HCT116 (cell line): ENCODE measurements around the gene MAGEF1.

ENCODE experiments used
- ATF3 ChIP-seq: IDR thresholded peaks from 2 replicates; pipeline ENCODE4 v1.6.1; 2012
- CBX3 ChIP-seq: IDR thresholded peaks from 2 replicates; pipeline ENCODE4 v1.6.1; 2012; ENCODE audit warnings: low read depth
- CEBPB ChIP-seq: IDR thresholded peaks from 2 replicates; pipeline ENCODE4 v1.6.1; 2012; ENCODE audit warnings: low read depth
- CTCF ChIP-seq, 3 experiments: fragments of 200-600 bp in 1 of 3; sonication (generic) in 1 of 3; IDR thresholded peaks in 2 of 3; conservative IDR thresholded peaks in 1 of 3; 2 replicates each; pipeline ENCODE4 v1.5.1; 2012 to 2017; ENCODE audit warnings: low read depth in 2 of 3, low read length in 2 of 3, antibody characterized with exemption in 1 of 3, borderline replicate concordance in 1 of 3, control low read depth in 1 of 3, mild to moderate bottlenecking in 1 of 3, mixed read lengths in 1 of 3, mixed run types in 1 of 3, moderate library complexity in 1 of 3; ENCODE audit not compliant: insufficient read depth in 1 of 3
- EZH2 ChIP-seq: fragments of 200-600 bp; sonication (generic); IDR thresholded peaks from 2 replicates; pipeline ENCODE4 v1.6.1; 2017; ENCODE audit warnings: antibody characterized with exemption, mixed run types
- EZH2phosphoT487 ChIP-seq: fragments of 200-600 bp; IDR thresholded peaks from 2 replicates; pipeline ENCODE4 v1.6.1; 2018; ENCODE audit warnings: antibody characterized with exemption, borderline replicate concordance
- POLR2A ChIP-seq: IDR thresholded peaks from 2 replicates; pipeline ENCODE4 v1.7.0; 2011; ENCODE audit warnings: borderline replicate concordance; ENCODE audit not compliant: insufficient read depth, insufficient read length; ENCODE audit errors: extremely low read depth
- POLR2AphosphoS5 ChIP-seq: IDR thresholded peaks from 2 replicates; pipeline ENCODE4 v1.6.1; 2011; ENCODE audit warnings: mild to moderate bottlenecking, low read depth, low read length, moderate library complexity
- RAD21 ChIP-seq: IDR thresholded peaks from 2 replicates; pipeline ENCODE4 v1.6.1; 2012; ENCODE audit warnings: low read depth, mild to moderate bottlenecking
- REST ChIP-seq: IDR thresholded peaks from 2 replicates; pipeline ENCODE4 v1.6.1; 2012; ENCODE audit warnings: low read depth
- SP1 ChIP-seq: IDR thresholded peaks from 2 replicates; pipeline ENCODE4 v1.6.1; 2012; ENCODE audit warnings: low read depth
- SRF ChIP-seq: IDR thresholded peaks from 2 replicates; pipeline ENCODE4 v1.6.1; 2012; ENCODE audit warnings: low read depth
- ZBTB33 ChIP-seq: IDR thresholded peaks from 2 replicates; pipeline ENCODE4 v1.6.1; 2011; ENCODE audit warnings: mild to moderate bottlenecking, low read length, moderate library complexity; ENCODE audit not compliant: insufficient replicate concordance; ENCODE audit errors: extremely low read depth
- ZFX ChIP-seq: fragments of 450-650 bp; IDR thresholded peaks from 2 replicates; pipeline ENCODE4 v1.6.1; 2017

GRCh38 chr3:184674626-184675025 is 37.2 kb downstream of the MAGEF1 start:
- TF ChIP-seq CTCF (IDR thresholded peaks at IDR 0.05 in 2 of 3, conservative IDR thresholded peaks at IDR 0.05 in 1 of 3; ENCODE audit: borderline replicate concordance in 1 of 3, insufficient read depth in 1 of 3, low read depth in 2 of 3, low read length in 2 of 3) (no peak), POLR2AphosphoS5 (no peak), EZH2phosphoT487 (no peak), POLR2A (no peak), SRF (no peak), ZFX (no peak), ZBTB33 (no peak), RAD21 (no peak), EZH2 (no peak), SP1 (no peak), REST (no peak), ATF3 (no peak), CEBPB (no peak), CBX3 (no peak)
